HepG2 (cell line): ENCODE data around the gene NKD1.

ENCODE experiments used
- ELF3 ChIP-seq: IDR thresholded peaks from 2 replicates; pipeline ENCODE4 v1.6.1; 2016; ENCODE audit warnings: missing genetic modification reagents, missing compliant biosample characterization
- ZBTB8A ChIP-seq: sonication (generic); formaldehyde crosslinking; IDR thresholded peaks from 2 replicates; pipeline ENCODE4 v1.4.0; 2020; ENCODE audit warnings: mild to moderate bottlenecking, low read depth, missing genetic modification reagents, borderline replicate concordance
- TF ChIP-seq, protein P1 (sequence below): sonication (generic); formaldehyde crosslinking; IDR thresholded peaks from 2 replicates; pipeline ENCODE4 v1.4.0; 2020; ENCODE audit warnings: missing genetic modification reagents
- TF ChIP-seq, protein P2 (sequence below): sonication (generic); formaldehyde crosslinking; IDR thresholded peaks from 2 replicates; pipeline ENCODE4 v1.5.0; 2020; ENCODE audit warnings: mild to moderate bottlenecking, missing genetic modification reagents, moderate library complexity

DNA sequence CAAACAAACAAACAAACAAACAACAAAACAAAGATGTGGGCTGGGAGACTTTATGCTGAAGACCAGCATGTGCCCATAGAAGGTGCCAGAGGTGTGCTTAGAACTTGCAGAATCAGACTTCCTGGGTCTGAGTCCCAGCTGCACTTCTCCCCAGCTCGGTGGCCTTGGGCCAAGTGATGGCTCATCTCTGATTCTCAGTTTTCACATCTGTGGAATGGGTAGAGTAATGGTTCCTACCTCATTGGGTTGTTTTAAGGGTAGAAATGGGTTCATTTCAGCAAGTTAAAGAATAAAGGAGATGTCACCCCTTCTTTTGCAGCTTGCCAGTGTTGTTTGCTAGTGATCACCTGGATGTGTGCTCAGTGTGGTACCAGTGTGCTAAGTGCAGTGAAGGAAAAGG is 10.7 kb downstream of the NKD1 start:
- TF ChIP-seq, protein P1, sequence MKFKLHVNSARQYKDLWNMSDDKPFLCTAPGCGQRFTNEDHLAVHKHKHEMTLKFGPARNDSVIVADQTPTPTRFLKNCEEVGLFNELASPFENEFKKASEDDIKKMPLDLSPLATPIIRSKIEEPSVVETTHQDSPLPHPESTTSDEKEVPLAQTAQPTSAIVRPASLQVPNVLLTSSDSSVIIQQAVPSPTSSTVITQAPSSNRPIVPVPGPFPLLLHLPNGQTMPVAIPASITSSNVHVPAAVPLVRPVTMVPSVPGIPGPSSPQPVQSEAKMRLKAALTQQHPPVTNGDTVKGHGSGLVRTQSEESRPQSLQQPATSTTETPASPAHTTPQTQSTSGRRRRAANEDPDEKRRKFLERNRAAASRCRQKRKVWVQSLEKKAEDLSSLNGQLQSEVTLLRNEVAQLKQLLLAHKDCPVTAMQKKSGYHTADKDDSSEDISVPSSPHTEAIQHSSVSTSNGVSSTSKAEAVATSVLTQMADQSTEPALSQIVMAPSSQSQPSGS (CRISPR knock-in tag): no peak
- TF ChIP-seq ELF3 (CRISPR knock-in tag) (no peak), ZBTB8A (CRISPR knock-in tag) (no peak)
- TF ChIP-seq, protein P2, sequence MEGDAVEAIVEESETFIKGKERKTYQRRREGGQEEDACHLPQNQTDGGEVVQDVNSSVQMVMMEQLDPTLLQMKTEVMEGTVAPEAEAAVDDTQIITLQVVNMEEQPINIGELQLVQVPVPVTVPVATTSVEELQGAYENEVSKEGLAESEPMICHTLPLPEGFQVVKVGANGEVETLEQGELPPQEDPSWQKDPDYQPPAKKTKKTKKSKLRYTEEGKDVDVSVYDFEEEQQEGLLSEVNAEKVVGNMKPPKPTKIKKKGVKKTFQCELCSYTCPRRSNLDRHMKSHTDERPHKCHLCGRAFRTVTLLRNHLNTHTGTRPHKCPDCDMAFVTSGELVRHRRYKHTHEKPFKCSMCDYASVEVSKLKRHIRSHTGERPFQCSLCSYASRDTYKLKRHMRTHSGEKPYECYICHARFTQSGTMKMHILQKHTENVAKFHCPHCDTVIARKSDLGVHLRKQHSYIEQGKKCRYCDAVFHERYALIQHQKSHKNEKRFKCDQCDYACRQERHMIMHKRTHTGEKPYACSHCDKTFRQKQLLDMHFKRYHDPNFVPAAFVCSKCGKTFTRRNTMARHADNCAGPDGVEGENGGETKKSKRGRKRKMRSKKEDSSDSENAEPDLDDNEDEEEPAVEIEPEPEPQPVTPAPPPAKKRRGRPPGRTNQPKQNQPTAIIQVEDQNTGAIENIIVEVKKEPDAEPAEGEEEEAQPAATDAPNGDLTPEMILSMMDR (CRISPR knock-in tag): no peak
